A549 (cell line): ENCODE measurements around the gene PSMA3. TPM values are rescaled to one million over a fixed set of nuclear protein-coding genes. Genes with fewer than 3 reads are reported as not detected.

ENCODE experiments used
- ATAC-seq, 2 experiments: fragments of 200-7000 bp in 1 of 2; fragments of >200 bp in 1 of 2; cut with Nextera tagmentation in 1 of 2; cut with Tn5 transposase in 1 of 2; 3 replicates each; pipeline versions ENCODE4 v1.8.0 to v1.9.1; 2018 to 2020; ENCODE audit warnings: mild to moderate bottlenecking in 1 of 2, moderate library complexity in 1 of 2
- CTCF ChIA-PET: fragments of 300-600 bp; sonication (Branson Sonifier 250); formaldehyde crosslinking; extraction: SDS; loops from one replicate; lab custom pipeline; 2021; ENCODE audit warnings: antibody characterized with exemption, inconsistent platforms; lab: Yijun Ruan, JAX
- POLR2A ChIA-PET: fragments of 350-600 bp; formaldehyde crosslinking; extraction: SDS; loops from one replicate; lab custom pipeline; 2021; ENCODE audit warnings: antibody characterized with exemption, inconsistent platforms; lab: Yijun Ruan, JAX
- DNase-seq, 2 experiments: peaks; one replicate each; pipeline versions ENCODE4 v3.0.0 to v3.0.0-alpha.2; 2011 to 2016; ENCODE audit warnings: low read depth in 1 of 2, low spot score in 1 of 2
- FAIRE-seq: peaks from 2 replicates; lab custom pipeline; 2011; peaks lifted over from hg19 to GRCh38; lab: Jason Lieb, UNC
- H3K27ac ChIP-seq, 2 experiments: fragments of >200 bp; sonication (Bioruptor Twin); formaldehyde crosslinking; 3 replicates each; pipeline ENCODE4 v1.5.1; 2016 to 2017
- H3K4me1 ChIP-seq: fragments of >200 bp; sonication (Bioruptor Twin); formaldehyde crosslinking; 3 replicates; pipeline ENCODE4 v1.6.1; 2016
- H3K4me2 ChIP-seq: fragments of >200 bp; sonication (Bioruptor Twin); formaldehyde crosslinking; 3 replicates; pipeline ENCODE4 v1.6.1; 2016
- H3K4me3 ChIP-seq: fragments of >200 bp; sonication (Bioruptor Twin); formaldehyde crosslinking; 3 replicates; pipeline ENCODE4 v1.5.1; 2016
- H3K9me3 ChIP-seq: fragments of >200 bp; sonication (Bioruptor Twin); formaldehyde crosslinking; 3 replicates; pipeline ENCODE4 v1.6.1; 2016
- BHLHE40 ChIP-seq: IDR thresholded peaks from 2 replicates; pipeline ENCODE4 v1.6.1; 2012; ENCODE audit warnings: low read depth, low read length, inconsistent platforms
- CBX2 ChIP-seq: fragments of 200-600 bp; sonication (generic); IDR thresholded peaks from 2 replicates; pipeline ENCODE4 v1.6.1; 2016; ENCODE audit warnings: low read depth, mild to moderate bottlenecking, borderline replicate concordance
- CEBPB ChIP-seq, 2 experiments: fragments of >200 bp in 1 of 2; sonication (Bioruptor Twin) in 1 of 2; formaldehyde crosslinking in 1 of 2; IDR thresholded peaks; 2 replicates each; pipeline ENCODE4 v1.6.1; 2012 to 2016
- CHD2 ChIP-seq: fragments of 150-350 bp; IDR thresholded peaks from 2 replicates; pipeline ENCODE4 v1.6.1; 2014; ENCODE audit warnings: low read length; ENCODE audit not compliant: partially characterized antibody
- CTCF ChIP-seq: fragments of >200 bp; sonication (Bioruptor Twin); formaldehyde crosslinking; IDR thresholded peaks from 3 replicates; pipeline ENCODE4 v1.5.1; 2016
- EP300 ChIP-seq, 2 experiments: fragments of >200 bp; sonication (Bioruptor Twin); formaldehyde crosslinking; IDR thresholded peaks; 2 replicates in 1 of 2; 3 replicates in 1 of 2; pipeline ENCODE4 v1.6.1; 2016 to 2017
- FOSB ChIP-seq: fragments of 250-450 bp; sonication (Bioruptor Pico); IDR thresholded peaks from 2 replicates; pipeline ENCODE4 v1.5.0; 2020; ENCODE audit warnings: mild to moderate bottlenecking, moderate library complexity
- FOSL2 ChIP-seq, 2 experiments: fragments of 450-650 bp in 1 of 2; fragments of >200 bp in 1 of 2; sonication (Bioruptor Twin) in 1 of 2; formaldehyde crosslinking; IDR thresholded peaks; 2 replicates each; pipeline versions ENCODE4 v1.5.0 to v1.6.1; 2016 to 2020; ENCODE audit warnings: mild to moderate bottlenecking in 1 of 2, moderate library complexity in 1 of 2
- GATA3 ChIP-seq: IDR thresholded peaks from 2 replicates; pipeline ENCODE4 v1.6.1; 2012; ENCODE audit warnings: borderline replicate concordance
- HES2 ChIP-seq: fragments of >200 bp; sonication (Bioruptor Twin); formaldehyde crosslinking; IDR thresholded peaks from 2 replicates; pipeline ENCODE4 v1.6.1; 2016
- KDM1A ChIP-seq: fragments of 200-600 bp; sonication (generic); IDR thresholded peaks from 2 replicates; pipeline ENCODE4 v1.6.1; 2016; ENCODE audit warnings: low read depth, mild to moderate bottlenecking
- KDM5A ChIP-seq: fragments of 200-600 bp; sonication (generic); IDR thresholded peaks from 2 replicates; pipeline ENCODE4 v1.6.1; 2016; ENCODE audit warnings: antibody characterized with exemption, mild to moderate bottlenecking
- MAZ ChIP-seq: fragments of 150-350 bp; IDR thresholded peaks from 2 replicates; pipeline ENCODE4 v1.6.1; 2014; ENCODE audit warnings: antibody characterized with exemption, low read depth, low read length, borderline replicate concordance
- MYC ChIP-seq: IDR thresholded peaks from 2 replicates; pipeline ENCODE4 v1.6.1; 2012; ENCODE audit warnings: mild to moderate bottlenecking, inconsistent platforms, low read length, improper control_type of control experiment, borderline replicate concordance
- NPAS2 ChIP-seq: fragments of 250-450 bp; sonication (Bioruptor Pico); IDR thresholded peaks from 2 replicates; pipeline ENCODE4 v1.8.0; 2022; ENCODE audit warnings: mild to moderate bottlenecking, moderate library complexity, borderline replicate concordance
- PHF8 ChIP-seq: fragments of 200-600 bp; sonication (generic); IDR thresholded peaks from 2 replicates; pipeline ENCODE4 v1.6.1; 2016; ENCODE audit warnings: low read depth, mild to moderate bottlenecking, antibody characterized with exemption, moderate library complexity, borderline replicate concordance
- POLR2AphosphoS2 ChIP-seq: conservative IDR thresholded peaks from 2 replicates; pipeline ENCODE4 v1.6.1; 2012; ENCODE audit warnings: low read length, improper control_type of control experiment, inconsistent platforms
- RFX5 ChIP-seq: fragments of 450-650 bp; IDR thresholded peaks from 2 replicates; pipeline ENCODE4 v1.7.1; 2014; ENCODE audit warnings: antibody characterized with exemption, mild to moderate bottlenecking, moderate library complexity
- SMC3 ChIP-seq: fragments of >200 bp; sonication (Bioruptor Twin); formaldehyde crosslinking; IDR thresholded peaks from 3 replicates; pipeline ENCODE4 v1.6.1; 2018; ENCODE audit warnings: inconsistent platforms
- ZC3H11A ChIP-seq: fragments of 450-650 bp; IDR thresholded peaks from 2 replicates; pipeline ENCODE4 v1.6.1; 2014; ENCODE audit warnings: antibody characterized with exemption, mild to moderate bottlenecking
- ZSCAN20 ChIP-seq: fragments of 250-450 bp; sonication (Bioruptor Pico); IDR thresholded peaks from 2 replicates; pipeline ENCODE4 v1.8.0; 2022; ENCODE audit warnings: mild to moderate bottlenecking, moderate library complexity
- WGBS: methylation state at CpG from one replicate; pipeline ENCODE4 v1.1.6; 2017; ENCODE audit errors: missing lambda C conversion rate; 5-methylcytosine and 5-hydroxymethylcytosine counted together
- polyA plus RNA-seq, 4 experiments: library from polyadenylated mRNA; depleted of rRNA in 3 of 4; stranded (reverse); fragments of >200 nt; fragmentation: RNase III in 1 of 4; extraction: RNeasy Plus Mini Kit Qiagen cat#74134 plus additional on column Dnase treatment in 1 of 4; gene quantifications; 2 replicates in 3 of 4; 3 replicates in 1 of 4; pipeline ENCODE4 v1.2.3, GENCODE V29; 2011 to 2017
- TF ChIP-seq, protein P1 (sequence below): fragments of 450-650 bp; IDR thresholded peaks from 2 replicates; pipeline ENCODE4 v1.6.1; 2014; ENCODE audit warnings: antibody characterized with exemption
- TF ChIP-seq, protein P2 (sequence below): fragments of >200 bp; sonication (Bioruptor Twin); formaldehyde crosslinking; IDR thresholded peaks from 3 replicates; pipeline ENCODE4 v1.6.1; 2016
- TF ChIP-seq, protein P3 (sequence below): fragments of 250-450 bp; sonication (Bioruptor Pico); IDR thresholded peaks from 2 replicates; pipeline ENCODE4 v1.5.0; 2021; ENCODE audit warnings: mild to moderate bottlenecking, moderate library complexity, borderline replicate concordance

PSMA3 gene
- polyA plus RNA-seq, 2 of the 4 experiments (the other 2 are of a cell fraction), result 260 to 410 TPM

GRCh38 chr14:58196198-58196597 lies 48.4 kb upstream of the PSMA3 start (continued):
- no peak for TF ChIP-seq CTCF
- no peak for TF ChIP-seq CEBPB (IDR thresholded peaks at IDR 0.05)
- no peak for TF ChIP-seq CHD2
- TF ChIP-seq ZSCAN20 (CRISPR knock-in tag), result no peak
- TF ChIP-seq GATA3, result no peak
- TF ChIP-seq ZC3H11A, result no peak
- TF ChIP-seq SMC3, result no peak
- TF ChIP-seq BHLHE40, result no peak
- TF ChIP-seq FOSL2 (IDR thresholded peaks at IDR 0.05), result no peak
- TF ChIP-seq FOSL2 (CRISPR knock-in tag; IDR thresholded peaks at IDR 0.05), result no peak
- TF ChIP-seq KDM5A, result no peak
- TF ChIP-seq, protein P1, sequence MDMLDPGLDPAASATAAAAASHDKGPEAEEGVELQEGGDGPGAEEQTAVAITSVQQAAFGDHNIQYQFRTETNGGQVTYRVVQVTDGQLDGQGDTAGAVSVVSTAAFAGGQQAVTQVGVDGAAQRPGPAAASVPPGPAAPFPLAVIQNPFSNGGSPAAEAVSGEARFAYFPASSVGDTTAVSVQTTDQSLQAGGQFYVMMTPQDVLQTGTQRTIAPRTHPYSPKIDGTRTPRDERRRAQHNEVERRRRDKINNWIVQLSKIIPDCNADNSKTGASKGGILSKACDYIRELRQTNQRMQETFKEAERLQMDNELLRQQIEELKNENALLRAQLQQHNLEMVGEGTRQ, result no peak
- no peak for TF ChIP-seq NPAS2 (CRISPR knock-in tag)

DNA sequence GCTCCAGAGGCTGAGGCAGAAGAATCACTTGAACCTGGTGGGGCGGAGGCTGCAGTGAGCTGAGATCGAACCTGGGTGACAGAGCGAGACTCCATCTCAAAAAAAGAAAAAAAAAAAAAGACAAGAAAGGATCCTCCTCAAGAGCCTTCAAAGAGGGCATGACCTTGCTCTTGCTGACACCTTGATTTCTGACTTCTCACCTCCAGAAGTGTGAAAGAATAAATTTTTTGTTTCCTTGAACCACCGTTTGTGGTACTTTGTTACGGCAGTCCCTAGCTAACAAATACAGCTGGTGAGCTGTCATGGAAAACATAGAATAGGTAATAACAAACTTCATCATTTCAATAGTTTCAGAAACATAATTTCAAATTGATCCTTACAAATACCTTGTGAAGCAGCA lies 46.6 kb upstream of the PSMA3 start:
- no peak overlapping the region for H3K4me3 ChIP-seq
- peaks cover 8% of the 10 kb centered on the region; the same call in 2 of the 3 replicates for H3K4me1 ChIP-seq
- no peak overlapping the region for H3K4me2 ChIP-seq
- ChIA-PET CTCF (interaction anchor here (2.9 kb wide), 1 partner anchor 29 kb away, joined by 6 read pairs; no protein-coding TSS in a partner anchor), POLR2A (no interaction called here)
- DNase-seq (no peak), ATAC-seq (no peak), FAIRE-seq (no peak)
- TF ChIP-seq MAZ, result no peak
- TF ChIP-seq, protein P2, sequence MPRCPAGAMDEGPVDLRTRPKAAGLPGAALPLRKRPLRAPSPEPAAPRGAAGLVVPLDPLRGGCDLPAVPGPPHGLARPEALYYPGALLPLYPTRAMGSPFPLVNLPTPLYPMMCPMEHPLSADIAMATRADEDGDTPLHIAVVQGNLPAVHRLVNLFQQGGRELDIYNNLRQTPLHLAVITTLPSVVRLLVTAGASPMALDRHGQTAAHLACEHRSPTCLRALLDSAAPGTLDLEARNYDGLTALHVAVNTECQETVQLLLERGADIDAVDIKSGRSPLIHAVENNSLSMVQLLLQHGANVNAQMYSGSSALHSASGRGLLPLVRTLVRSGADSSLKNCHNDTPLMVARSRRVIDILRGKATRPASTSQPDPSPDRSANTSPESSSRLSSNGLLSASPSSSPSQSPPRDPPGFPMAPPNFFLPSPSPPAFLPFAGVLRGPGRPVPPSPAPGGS, result no peak
- no peak for TF ChIP-seq FOSB (CRISPR knock-in tag)
- TF ChIP-seq ZC3H11A, result no peak
- no peak for TF ChIP-seq HES2
- TF ChIP-seq KDM1A, result no peak
- TF ChIP-seq PHF8, result no peak
- H3K27ac ChIP-seq, result no peak overlapping the region
- 93% methylated on average over 5 of the region's 5 CpGs for WGBS
- H3K9me3 ChIP-seq, result no peaks in the 10 kb centered on the region

- FAIRE-seq (no peak), ATAC-seq (peak; percentile 95 to 97), DNase-seq (peak; percentile 72 to 86)
- H3K9me3 ChIP-seq, result no peaks in the 10 kb centered on the region
- H3K4me2 ChIP-seq, result peak within 1 kb of the TSS; percentile 91
- H3K4me1 ChIP-seq, result peaks cover 8% of the 10 kb centered on the region; the same call in 2 of the 3 replicates
- CTCF ChIA-PET, result interaction anchor here (1.2 to 1.7 kb wide), 2 partner anchors 33 to 35 kb away, joined by 3 to 5 read pairs; no protein-coding TSS in a partner anchor
- H3K27ac ChIP-seq, result peak within 1 kb of the TSS; percentile 94 to 97
- H3K4me3 ChIP-seq, result peak within 1 kb of the TSS; percentile 64
- WGBS, result 2% methylated on average over 19 of the region's 78 CpGs
- POLR2A ChIA-PET, result interaction anchor here (0.6 to 2.0 kb wide), 5 partner anchors 29 to 98 kb away, joined by 3 to 9 read pairs (median 5); partner anchors contain the start of genes ARID4A and PSMA3
- no peak for TF ChIP-seq GATA3
- TF ChIP-seq EP300 (IDR thresholded peaks at IDR 0.05), result no peak
- TF ChIP-seq, protein P1, result no peak
- TF ChIP-seq SMC3, result no peak
- TF ChIP-seq, protein P2, result peak; percentile 89; the same call in 1 of the 3 replicates
- no peak for TF ChIP-seq CEBPB (IDR thresholded peaks at IDR 0.05)
- TF ChIP-seq POLR2AphosphoS2, result no peak
- TF ChIP-seq CBX2, result no peak
- no peak for TF ChIP-seq RFX5
- no peak; the same call in 1 of the 2 replicates for TF ChIP-seq MYC
- TF ChIP-seq, protein P3, sequence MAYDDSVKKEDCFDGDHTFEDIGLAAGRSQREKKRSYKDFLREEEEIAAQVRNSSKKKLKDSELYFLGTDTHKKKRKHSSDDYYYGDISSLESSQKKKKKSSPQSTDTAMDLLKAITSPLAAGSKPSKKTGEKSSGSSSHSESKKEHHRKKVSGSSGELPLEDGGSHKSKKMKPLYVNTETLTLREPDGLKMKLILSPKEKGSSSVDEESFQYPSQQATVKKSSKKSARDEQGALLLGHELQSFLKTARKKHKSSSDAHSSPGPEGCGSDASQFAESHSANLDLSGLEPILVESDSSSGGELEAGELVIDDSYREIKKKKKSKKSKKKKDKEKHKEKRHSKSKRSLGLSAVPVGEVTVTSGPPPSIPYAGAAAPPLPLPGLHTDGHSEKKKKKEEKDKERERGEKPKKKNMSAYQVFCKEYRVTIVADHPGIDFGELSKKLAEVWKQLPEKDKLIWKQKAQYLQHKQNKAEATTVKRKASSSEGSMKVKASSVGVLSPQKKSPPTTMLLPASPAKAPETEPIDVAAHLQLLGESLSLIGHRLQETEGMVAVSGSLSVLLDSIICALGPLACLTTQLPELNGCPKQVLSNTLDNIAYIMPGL, result no peak
- TF ChIP-seq MAZ, result no peak
These were observed 44.7 kb upstream of the PSMA3 start, which contains the start of gene ACTR10 for GRCh38 chr14:58199726-58200479. Gene ACTR10 (plus strand): TSS chr14:58200149. CDS start chr14:58200218, 69 bp downstream.
